ENCODE measurements around the gene IL10RB. TPM values are rescaled to one million over a fixed set of nuclear protein-coding genes. Genes with fewer than 3 reads are reported as not detected.

Gene IL10RB
- total RNA-seq, 1 experiment from 2014 or later = 3.1 TPM

- H3K23ac ChIP-seq (ENCODE audit: insufficient read length, low read depth, low read length) = no peak overlapping the region
- no peak overlapping the region for H4K8ac ChIP-seq (replicated peaks; ENCODE audit: insufficient read length, low read depth, low read length)
- H2BK12ac ChIP-seq (ENCODE audit: insufficient read length, low read depth, low read length) = no peak overlapping the region
- WGBS (ENCODE audit: extremely low coverage, insufficient read length, low lambda C conversion rate) = no CpG with 5 or more reads among the region's 5 CpGs
- no peak overlapping the region for H2BK120ac ChIP-seq (ENCODE audit: low read depth, low read length, poor library complexity, severe bottlenecking)
- H3K23me2 ChIP-seq (ENCODE audit: insufficient read length, low read depth, low read length, poor library complexity, severe bottlenecking) = no peaks in the 10 kb centered on the region
- no peak overlapping the region for H3K9ac ChIP-seq (ENCODE audit: extremely low read depth, insufficient read length, low read length)
- H2BK20ac ChIP-seq (ENCODE audit: low read depth, low read length, poor library complexity, severe bottlenecking) = no peak overlapping the region
- H3K4me1 Mint-ChIP-seq = peaks cover 0 to 2% of the 10 kb centered on the region in 2 experiments; a peak in 1 of 4 replicates
- no peak overlapping the region for H3K27ac ChIP-seq (ENCODE audit: insufficient read length, low read depth, low read length)
- no peak overlapping the region for H2BK5ac ChIP-seq (ENCODE audit: insufficient read length, low read length)
- no peaks in the 10 kb centered on the region for H3K27me3 ChIP-seq (ENCODE audit: insufficient read depth, low read length)
- H3K18ac ChIP-seq (ENCODE audit: insufficient read length, low read depth, low read length) = no peak overlapping the region
- no peaks in the 10 kb centered on the region for H3K79me2 ChIP-seq (ENCODE audit: insufficient read depth, low read length)
- H3K79me1 ChIP-seq (ENCODE audit: insufficient read depth, low read depth, low read length, poor library complexity, severe bottlenecking) = no peaks in the 10 kb centered on the region
- no peaks in the 10 kb centered on the region for H3K27me3 Mint-ChIP-seq (ENCODE audit: low read depth)
- no peak overlapping the region for H4K5ac ChIP-seq (ENCODE audit: insufficient read length, low read depth, low read length)
- H3K27ac Mint-ChIP-seq = no peak overlapping the region
- H3K56ac ChIP-seq (ENCODE audit: insufficient read length, low read depth, low read length) = no peak overlapping the region
- no peak overlapping the region for H3K14ac ChIP-seq (ENCODE audit: insufficient read depth, low read length)
- DNase-seq = no peak
- H4K20me1 ChIP-seq (ENCODE audit: control insufficient read depth, insufficient read depth, insufficient read length) = no peaks in the 10 kb centered on the region
- peaks cover 0 to 3% of the 10 kb centered on the region in 2 experiments; a peak in 2 of 5 replicates for H3K9me3 Mint-ChIP-seq
- peaks cover 39 to 79% (median 71%) of the 10 kb centered on the region in 3 experiments for H3K36me3 Mint-ChIP-seq (ENCODE audit: insufficient read depth in 1 of 3, low read depth in 3 of 3)
- H3K9me3 ChIP-seq (ENCODE audit: control insufficient read depth, low read depth, low read length) = no peaks in the 10 kb centered on the region
- H3K4ac ChIP-seq (ENCODE audit: low read depth, low read length) = no peak overlapping the region
- no peak overlapping the region for H4K91ac ChIP-seq (ENCODE audit: insufficient read length, low read depth, low read length)
- TF ChIP-seq, protein P1, sequence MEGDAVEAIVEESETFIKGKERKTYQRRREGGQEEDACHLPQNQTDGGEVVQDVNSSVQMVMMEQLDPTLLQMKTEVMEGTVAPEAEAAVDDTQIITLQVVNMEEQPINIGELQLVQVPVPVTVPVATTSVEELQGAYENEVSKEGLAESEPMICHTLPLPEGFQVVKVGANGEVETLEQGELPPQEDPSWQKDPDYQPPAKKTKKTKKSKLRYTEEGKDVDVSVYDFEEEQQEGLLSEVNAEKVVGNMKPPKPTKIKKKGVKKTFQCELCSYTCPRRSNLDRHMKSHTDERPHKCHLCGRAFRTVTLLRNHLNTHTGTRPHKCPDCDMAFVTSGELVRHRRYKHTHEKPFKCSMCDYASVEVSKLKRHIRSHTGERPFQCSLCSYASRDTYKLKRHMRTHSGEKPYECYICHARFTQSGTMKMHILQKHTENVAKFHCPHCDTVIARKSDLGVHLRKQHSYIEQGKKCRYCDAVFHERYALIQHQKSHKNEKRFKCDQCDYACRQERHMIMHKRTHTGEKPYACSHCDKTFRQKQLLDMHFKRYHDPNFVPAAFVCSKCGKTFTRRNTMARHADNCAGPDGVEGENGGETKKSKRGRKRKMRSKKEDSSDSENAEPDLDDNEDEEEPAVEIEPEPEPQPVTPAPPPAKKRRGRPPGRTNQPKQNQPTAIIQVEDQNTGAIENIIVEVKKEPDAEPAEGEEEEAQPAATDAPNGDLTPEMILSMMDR (conservative IDR thresholded peaks at IDR 0.05) = no peak
- no peak overlapping the region for H2BK15ac ChIP-seq (ENCODE audit: low read depth, low read length)
- no peak overlapping the region for H2AK5ac ChIP-seq (ENCODE audit: insufficient read length, low read length)
- H3K4me3 Mint-ChIP-seq = no peak overlapping the region
- no peaks in the 10 kb centered on the region for H3K4me1 ChIP-seq (ENCODE audit: insufficient read depth, low read length)
- H3T11ph ChIP-seq (ENCODE audit: low read length) = no peak overlapping the region
- no peak overlapping the region for H2AFZ ChIP-seq (ENCODE audit: low read length)
- no peak overlapping the region for H3K4me2 ChIP-seq (ENCODE audit: insufficient read depth, insufficient read length, low read length)
Measured at GRCh38 chr21:33246506-33246905, 19.7 kb upstream of the IL10RB start.

Data from H9 (cell line).